A172 (cell line): ENCODE data around the gene PMPCA. TPM values are rescaled to one million over a fixed set of nuclear protein-coding genes. Genes with fewer than 3 reads are reported as not detected.

Source experiments
- DNase-seq: peaks from one replicate; pipeline ENCODE4 v3.0.0-alpha.2; 2015; ENCODE audit warnings: low spot score
- total RNA-seq: library from RNA; depleted of rRNA; stranded (reverse); fragments of >200 nt; shearing (Covaris generic); gene quantifications from 2 replicates; pipeline ENCODE4 v1.2.3, GENCODE V29; 2014

The PMPCA gene
- total RNA-seq, 1 experiment from 2014 or later = 135 TPM

DNA sequence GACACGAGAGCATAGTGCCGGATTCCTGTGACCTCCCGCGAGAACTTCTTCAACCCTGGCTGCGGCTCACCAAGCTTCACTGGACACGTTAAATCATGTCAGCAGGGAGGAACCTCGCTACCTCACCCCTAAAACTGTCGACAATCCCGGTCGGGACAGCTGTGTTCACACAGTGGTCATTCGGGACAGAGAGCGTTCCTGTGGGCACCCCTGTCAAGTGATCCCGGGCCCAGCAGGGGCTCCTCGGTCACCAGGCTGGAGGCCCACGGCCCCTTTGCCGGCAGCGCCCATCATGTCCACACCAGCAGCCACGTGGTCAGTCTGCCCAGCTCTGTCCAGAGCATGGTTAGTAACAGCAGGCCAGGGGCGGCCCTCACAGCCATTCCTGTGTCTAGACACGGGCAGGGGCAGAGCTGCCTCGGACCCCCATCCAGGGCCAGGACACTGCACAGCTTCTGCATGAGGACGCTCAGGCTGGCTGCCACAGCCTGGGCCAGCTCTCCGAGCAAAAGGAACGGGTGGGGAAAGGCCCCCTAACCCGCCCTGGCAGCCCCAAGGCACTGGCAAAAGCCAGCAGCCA is 25.7 kb downstream of the PMPCA start:
- DNase-seq = no peak

- DNase-seq = peak; percentile 35
Measured at GRCh38 chr9:136437430-136437829, 27.0 kb downstream of the PMPCA start.

GRCh38 chr9:136437839-136438547 is 27.5 kb downstream of the PMPCA start:
- DNase-seq = no peak

- DNase-seq = peak; percentile 43
Measured at GRCh38 chr9:136438548-136439480, 28.4 kb downstream of the PMPCA start.

- DNase-seq = peak; percentile 49
Measured at GRCh38 chr9:136439481-136440408, 29.3 kb downstream of the PMPCA start, which contains the start of gene INPP5E. Gene INPP5E, minus strand, starts transcription at chr9:136439845. Its CDS starts 426 bp downstream, at chr9:136439419.

- DNase-seq = peak; percentile 94
Measured at GRCh38 chr9:136441191-136441680, 30.8 kb downstream of the PMPCA start.

GRCh38 chr9:136441681-136442245 is 31.3 kb downstream of the PMPCA start:
- DNase-seq = peak; percentile 91

DNA sequence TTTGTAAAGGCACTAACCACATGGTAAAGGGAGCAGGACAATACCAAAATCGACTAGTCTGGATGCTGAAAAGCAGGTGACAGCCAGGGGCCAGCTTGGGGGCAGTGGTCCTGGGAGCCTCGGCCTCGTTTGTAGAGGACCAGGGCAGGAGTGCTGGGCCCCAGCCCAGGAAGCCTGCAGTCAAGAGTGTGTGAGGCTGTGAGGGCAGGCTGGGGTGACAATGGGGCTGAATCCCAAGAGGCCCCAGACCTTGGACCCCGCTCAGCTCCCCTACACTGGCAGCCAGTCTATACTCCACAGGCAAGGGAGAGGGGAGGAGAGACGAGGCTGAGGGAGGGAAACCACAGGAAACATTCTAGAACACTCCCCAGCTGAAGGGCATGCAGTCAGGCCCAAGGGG is 31.8 kb downstream of the PMPCA start:
- no peak for DNase-seq

- no peak for DNase-seq
Measured at GRCh38 chr9:136443087-136443486, 32.6 kb downstream of the PMPCA start.

DNA sequence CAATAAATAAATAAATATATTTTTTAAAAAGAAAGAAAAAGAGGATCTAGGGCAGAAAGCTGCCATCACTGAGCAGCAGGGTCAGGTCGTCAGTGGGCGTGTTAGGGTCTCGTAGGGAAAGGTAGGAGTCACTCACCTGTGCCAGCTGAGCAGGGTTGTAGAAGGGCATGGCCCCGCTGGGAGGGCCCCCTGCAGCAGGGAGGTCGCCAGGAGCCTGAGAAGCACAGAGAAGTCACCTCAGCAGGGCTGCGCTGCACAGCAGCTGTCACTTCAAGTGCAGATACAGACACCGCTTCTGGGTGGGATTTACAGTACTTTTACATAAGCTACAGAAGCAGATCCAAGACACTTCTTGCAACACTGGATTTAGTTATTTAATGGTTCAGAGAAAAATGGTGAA is 33.2 kb downstream of the PMPCA start:
- DNase-seq = no peak

DNA sequence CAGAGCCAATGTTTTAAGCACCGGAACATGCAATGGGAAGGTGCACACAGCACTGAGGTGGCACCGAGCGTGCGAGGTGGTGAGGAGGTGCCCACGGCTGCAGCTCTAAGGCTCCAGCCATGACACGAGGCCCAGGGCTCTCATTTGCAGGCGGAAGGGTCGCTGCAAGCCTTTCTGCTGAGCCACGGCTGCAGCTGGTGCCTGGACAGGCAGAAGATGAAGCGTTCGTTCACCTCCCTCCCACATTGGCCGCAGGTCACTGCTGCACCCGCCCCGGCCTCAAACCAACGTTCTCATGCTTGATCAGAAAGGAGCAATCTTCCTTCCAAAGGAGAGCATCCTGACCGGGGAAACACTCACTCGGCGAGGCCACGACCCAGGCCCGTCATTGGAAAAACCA is 33.6 kb downstream of the PMPCA start:
- no peak for DNase-seq

DNA sequence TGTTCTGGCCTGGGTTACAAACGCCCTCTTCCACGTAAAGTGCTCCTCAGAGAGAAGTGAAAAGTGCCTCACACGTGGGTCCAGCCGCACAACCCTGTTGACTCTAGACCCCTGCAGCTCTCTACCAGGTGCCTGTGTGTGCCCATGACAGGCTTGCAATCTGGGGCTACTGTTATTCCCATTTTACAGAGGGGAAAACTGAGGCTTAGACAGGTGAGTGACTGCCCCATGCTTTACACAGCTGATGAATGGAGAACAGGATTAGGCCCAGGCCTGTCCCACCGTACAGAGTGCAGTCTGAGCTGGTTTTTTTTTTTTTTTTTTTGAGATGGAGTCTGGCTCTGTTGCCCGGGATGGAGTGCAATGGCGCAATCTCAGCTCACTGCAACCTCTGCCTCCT is 35.3 kb downstream of the PMPCA start:
- DNase-seq = no peak

GRCh38 chr9:136447173-136447778 is 36.8 kb downstream of the PMPCA start:
- no peak for DNase-seq

- no peak for DNase-seq
Measured at GRCh38 chr9:136448655-136449054, 38.2 kb downstream of the PMPCA start.

DNA sequence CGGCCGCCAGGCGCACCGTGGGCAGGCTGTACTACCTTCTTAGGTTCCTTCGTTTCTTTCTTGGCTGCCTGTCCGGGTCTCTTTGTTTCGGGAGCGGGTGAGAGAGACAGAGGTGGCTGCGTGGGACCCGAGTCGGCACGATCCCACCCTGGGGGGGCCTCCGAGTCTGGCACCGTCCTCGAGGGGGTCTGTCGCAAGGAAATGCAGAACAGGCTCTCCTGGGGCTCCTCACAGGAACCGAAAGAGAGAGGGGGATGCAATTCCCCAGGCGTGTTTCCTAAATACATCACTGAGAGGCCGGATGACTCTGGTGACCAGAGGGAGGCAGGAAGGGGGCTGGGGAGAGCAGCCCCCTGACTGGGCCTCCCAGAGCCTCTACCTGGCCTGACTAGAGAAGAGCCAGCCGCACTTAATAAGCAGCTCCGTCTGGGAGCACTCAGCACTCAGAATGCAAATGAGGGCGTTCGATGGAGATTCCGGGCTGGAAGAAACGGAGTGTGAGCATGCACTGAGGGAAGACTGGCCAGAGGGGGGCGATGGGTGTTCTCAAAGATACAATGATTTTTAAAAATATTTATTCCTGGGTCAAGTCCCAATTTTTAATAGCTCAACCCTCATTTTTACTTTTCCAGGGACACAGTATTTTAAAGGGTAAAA is 40.9 kb downstream of the PMPCA start:
- DNase-seq = no peak

GRCh38 chr9:136453326-136453725 is 42.9 kb downstream of the PMPCA start:
- DNase-seq = no peak

DNA sequence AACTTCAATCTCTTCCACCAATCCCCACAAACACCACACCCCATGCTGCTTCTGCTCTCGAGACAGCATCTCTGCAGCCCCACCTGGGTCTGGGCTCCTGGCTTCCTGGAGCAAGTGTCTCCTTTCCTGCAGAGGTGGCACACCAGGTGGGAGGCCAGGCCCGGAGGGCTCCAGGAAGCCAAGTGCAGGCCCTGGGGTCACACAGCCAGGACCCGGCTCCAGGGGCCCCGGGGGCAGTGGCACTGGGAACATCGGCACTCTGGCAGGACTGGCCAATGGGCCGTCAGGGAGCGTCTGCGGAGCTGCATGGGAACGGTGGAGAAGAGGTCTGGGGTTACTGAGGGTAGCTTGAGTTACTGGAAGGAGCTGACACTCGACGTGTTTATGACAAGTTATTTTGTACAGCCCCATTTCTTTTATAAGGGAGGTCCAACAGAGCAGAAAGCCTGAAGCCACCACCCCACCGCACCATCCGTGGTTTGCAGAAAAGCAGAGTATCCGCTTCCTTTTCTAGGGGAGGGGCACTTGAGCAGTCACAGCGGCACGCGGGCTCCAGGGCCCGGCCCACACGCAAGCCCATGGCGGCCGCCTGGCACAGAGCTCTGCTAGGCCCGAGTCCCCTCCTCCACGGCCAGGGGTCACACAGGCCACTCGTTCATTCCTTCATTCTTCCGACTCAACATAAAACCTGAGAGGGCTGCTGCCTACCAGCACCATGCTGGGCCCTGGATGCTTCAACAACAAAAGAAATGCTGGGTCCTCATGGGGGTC is 43.8 kb downstream of the PMPCA start:
- no peak for DNase-seq

GRCh38 chr9:136455043-136456002 is 44.9 kb downstream of the PMPCA start:
- no peak for DNase-seq
